K562 (cell line): Measurements from ENCODE around the gene C2CD2L. TPM values are rescaled to one million over a fixed set of nuclear protein-coding genes. Genes with fewer than 3 reads are reported as not detected.

Experiments
- ATAC-seq: fragments of 200-7000 bp; cut with Tn5 transposase; 3 replicates; pipeline ENCODE4 v1.9.1; 2020; ENCODE audit warnings: moderate library complexity
- BruUV-seq: library from RNA; stranded (reverse); fragments of 400-500 nt; replicated peaks from 2 replicates; lab custom pipeline; 2021; lab: Mats Ljungman, UMichigan
- CTCF ChIA-PET: fragments of 300-600 bp; formaldehyde crosslinking; extraction: SDS; loops from one replicate; lab custom pipeline; 2021; ENCODE audit warnings: low intra/inter-chr PET ratio; lab: Yijun Ruan, JAX
- POLR2A ChIA-PET: fragments of 300-600, 350-650 bp; sonication (Branson Sonifier 250); formaldehyde crosslinking; extraction: SDS; loops from one replicate; lab custom pipeline; 2021; ENCODE audit warnings: antibody characterized with exemption, inconsistent platforms; lab: Yijun Ruan, JAX
- DNase-seq, 4 experiments: peaks; one replicate each; pipeline versions ENCODE4 v3.0.0 to v3.0.0-alpha.2; 2011 to 2018; ENCODE audit warnings: low spot score in 3 of 4, mixed read lengths in 3 of 4; ENCODE audit errors: extremely low read depth in 1 of 4
- FAIRE-seq: peaks from 2 replicates; lab custom pipeline; 2011; peaks lifted over from hg19 to GRCh38; lab: Jason Lieb, UNC
- H2AFZ ChIP-seq: 2 replicates; pipeline ENCODE4 v1.6.0; 2011; ENCODE audit warnings: low read depth, low read length, control low read depth, inconsistent platforms
- H3K27ac ChIP-seq: fragments of 200-600 bp; 3 replicates; pipeline ENCODE4 v1.8.0; 2011; ENCODE audit warnings: low read depth, mild to moderate bottlenecking, control low read depth, inconsistent platforms, low read length, moderate library complexity, mixed read lengths; ENCODE audit errors: extremely low read depth
- H3K27me3 ChIP-seq, 2 experiments: fragments of 300-600 bp in 1 of 2; 2 replicates in 1 of 2; 3 replicates in 1 of 2; pipeline versions ENCODE4 v1.6.0 to v1.8.0; 2011; ENCODE audit warnings: inconsistent platforms in 2 of 2, low read length in 2 of 2, mild to moderate bottlenecking in 1 of 2, mixed read lengths in 1 of 2, moderate library complexity in 1 of 2; ENCODE audit not compliant: control insufficient read depth in 2 of 2, insufficient read depth in 2 of 2
- H3K36me3 ChIP-seq: fragments of 300-600 bp; 3 replicates; pipeline ENCODE4 v1.8.0; 2011; ENCODE audit warnings: mild to moderate bottlenecking, low read length, inconsistent platforms; ENCODE audit not compliant: control insufficient read depth, insufficient read depth
- H3K4me1 ChIP-seq, 2 experiments: fragments of 200-600 bp in 1 of 2; replicated peaks in 1 of 2; 2 replicates in 1 of 2; 3 replicates in 1 of 2; pipeline versions ENCODE4 v1.5.1 to v1.8.0; 2011; ENCODE audit warnings: inconsistent platforms in 2 of 2, low read length in 2 of 2, mild to moderate bottlenecking in 1 of 2, mixed read lengths in 1 of 2, moderate library complexity in 1 of 2; ENCODE audit not compliant: control insufficient read depth in 2 of 2, insufficient read depth in 2 of 2
- H3K4me2 ChIP-seq: 2 replicates; pipeline ENCODE4 v1.6.1; 2011; ENCODE audit warnings: low read length, control low read depth, inconsistent platforms, mixed read lengths; ENCODE audit not compliant: insufficient read depth
- H3K4me3 ChIP-seq: fragments of 200-600 bp; sonication (generic), shearing (Covaris generic); 2 replicates; pipeline ENCODE4 v1.5.1; 2016; ENCODE audit warnings: control low read depth, inconsistent platforms
- H3K79me2 ChIP-seq: fragments of 200-600 bp; 3 replicates; pipeline ENCODE4 v1.8.0; 2011; ENCODE audit warnings: low read length, inconsistent platforms; ENCODE audit not compliant: control insufficient read depth, insufficient read depth
- H3K9ac ChIP-seq, 2 experiments: 2 replicates each; pipeline versions ENCODE4 v1.6.0 to v1.6.1; 2011; ENCODE audit warnings: low read depth in 2 of 2, low read length in 2 of 2, control low read depth in 1 of 2, inconsistent platforms in 1 of 2, mild to moderate bottlenecking in 1 of 2, mixed read lengths in 1 of 2; ENCODE audit not compliant: insufficient read depth in 1 of 2
- H3K9me1 ChIP-seq: one replicate; pipeline ENCODE4 v1.6.0; 2011; ENCODE audit warnings: inconsistent platforms, mild to moderate bottlenecking, low read length, moderate library complexity; ENCODE audit not compliant: control insufficient read depth, insufficient read depth
- H3K9me3 ChIP-seq: replicated peaks from 2 replicates; pipeline ENCODE4 v1.5.1; 2011; ENCODE audit warnings: low read depth, low read length, inconsistent platforms; ENCODE audit not compliant: control insufficient read depth, insufficient read depth
- H4K20me1 ChIP-seq: replicated peaks from 2 replicates; pipeline ENCODE4 v1.6.1; 2011; ENCODE audit warnings: low read length, inconsistent platforms, mixed read lengths; ENCODE audit not compliant: control insufficient read depth, insufficient read depth
- ATF3 ChIP-seq, 2 experiments: fragments of 450-650 bp in 1 of 2; sonication (generic) in 1 of 2; formaldehyde crosslinking in 1 of 2; IDR thresholded peaks in 1 of 2; conservative IDR thresholded peaks in 1 of 2; 2 replicates each; pipeline versions ENCODE4 v1.6.1 to v1.8.1; 2016 to 2023; ENCODE audit warnings: mild to moderate bottlenecking in 2 of 2, moderate library complexity in 2 of 2, inconsistent platforms in 1 of 2, missing genetic modification reagents in 1 of 2
- BRF1 ChIP-seq: IDR thresholded peaks from 3 replicates; pipeline ENCODE4 v1.6.1; 2011; ENCODE audit warnings: borderline replicate concordance, mild to moderate bottlenecking; ENCODE audit not compliant: insufficient read length; ENCODE audit errors: extremely low read depth
- ETS1 ChIP-seq: conservative IDR thresholded peaks from 2 replicates; pipeline ENCODE4 v1.6.1; 2011; ENCODE audit warnings: low read depth, mild to moderate bottlenecking, low read length; ENCODE audit not compliant: control insufficient read depth
- FOXK1 ChIP-seq: sonication (generic); formaldehyde crosslinking; IDR thresholded peaks from 2 replicates; pipeline ENCODE4 v1.8.0; 2022; ENCODE audit warnings: missing genetic modification reagents, mild to moderate bottlenecking, borderline replicate concordance
- MBD2 ChIP-seq: sonication (generic); IDR thresholded peaks from 2 replicates; pipeline ENCODE4 v1.6.1; 2016; ENCODE audit warnings: low read depth, borderline replicate concordance
- RFX7 ChIP-seq: fragments of 250-450 bp; sonication (Bioruptor Pico); IDR thresholded peaks from 2 replicates; pipeline ENCODE4 v1.5.1; 2021; ENCODE audit warnings: mild to moderate bottlenecking
- TEAD4 ChIP-seq, 2 experiments: sonication (generic) in 1 of 2; formaldehyde crosslinking in 1 of 2; IDR thresholded peaks; 2 replicates each; pipeline versions ENCODE4 v1.6.1 to v1.8.0; 2012 to 2022; ENCODE audit warnings: borderline replicate concordance in 1 of 2, inconsistent platforms in 1 of 2, low read length in 1 of 2, mild to moderate bottlenecking in 1 of 2, missing genetic modification reagents in 1 of 2
- TOE1 ChIP-seq, 2 experiments: fragments of 450-650 bp in 1 of 2; sonication (generic) in 1 of 2; formaldehyde crosslinking in 1 of 2; IDR thresholded peaks; 2 replicates each; pipeline versions ENCODE4 v1.7.1 to v1.8.0; 2016 to 2022; ENCODE audit warnings: borderline replicate concordance in 2 of 2, mild to moderate bottlenecking in 2 of 2, antibody characterized with exemption in 1 of 2, inconsistent platforms in 1 of 2, low read depth in 1 of 2, missing genetic modification reagents in 1 of 2, moderate library complexity in 1 of 2
- XRCC3 ChIP-seq: fragments of 450-650 bp; IDR thresholded peaks from 2 replicates; pipeline ENCODE4 v1.6.1; 2017; ENCODE audit warnings: mild to moderate bottlenecking, moderate library complexity
- ZNF253 ChIP-seq: fragments of 250-450 bp; sonication (Bioruptor Pico); conservative IDR thresholded peaks from 2 replicates; pipeline ENCODE4 v1.6.1; 2021; ENCODE audit warnings: mild to moderate bottlenecking
- ZNF77 ChIP-seq: fragments of 250-450 bp; sonication (Bioruptor Pico); IDR thresholded peaks from 2 replicates; pipeline ENCODE4 v1.5.0; 2020
- WGBS: fragments of 100-300 bp; shearing (Covaris generic); methylation state at CpG from one replicate; pipeline ENCODE4 v1.1.6; 2016; ENCODE audit warnings: low coverage, mixed read lengths; ENCODE audit not compliant: insufficient coverage; ENCODE audit errors: missing lambda C conversion rate; 5-methylcytosine and 5-hydroxymethylcytosine counted together
- in situ Hi-C: fragments of 300-500 bp; cut with MboI; formaldehyde crosslinking; loops from 4 replicates; pipeline ENCODE4 v1.15.0; 2018; ENCODE audit warnings: inconsistent platforms, mixed read lengths
- intact Hi-C: fragments of 100-400 bp; cut with micrococcal nuclease; formaldehyde crosslinking; loops from 2 replicates; pipeline ENCODE4 v1.14.2; 2022
- polyA plus RNA-seq, 8 experiments: library from polyadenylated mRNA; depleted of rRNA in 4 of 8; stranded (reverse) in 5 of 8; unstranded in 3 of 8; fragments of >200 nt; fragmentation: Nextera tagmentation in 2 of 8; fragmentation: Illumina TruSeq in 1 of 8; extraction: Ambion mirVana in 2 of 8; extraction: Trizol in 1 of 8; gene quantifications; 2 replicates each; pipeline versions ENCODE4 v1.2.1 to v1.2.3, GENCODE V29; 2011 to 2014; ENCODE audit warnings: inconsistent platforms in 1 of 8, missing spikeins in 1 of 8
- total RNA-seq, 7 experiments: library from RNA; depleted of rRNA in 6 of 7; stranded (reverse); fragments of >200 nt in 6 of 7; fragmentation: Illumina TruSeq in 2 of 7; extraction: Trizol in 2 of 7; gene quantifications; 2 replicates each; pipeline versions ENCODE4 v1.2.1 to v1.2.3, GENCODE V29; 2011 to 2021; ENCODE audit warnings: low replicate concordance in 1 of 7
- TF ChIP-seq, protein P1 (sequence below): fragments of 450-650 bp; IDR thresholded peaks from 2 replicates; pipeline ENCODE4 v1.6.1; 2017; ENCODE audit warnings: mild to moderate bottlenecking, moderate library complexity

The C2CD2L gene
- total and polyA plus RNA-seq, 9 of the 15 experiments (the other 6 are each of a cell fraction or from before 2014, with no cell fraction given): 0.66 to 41.2 (median 14.8) TPM

DNA sequence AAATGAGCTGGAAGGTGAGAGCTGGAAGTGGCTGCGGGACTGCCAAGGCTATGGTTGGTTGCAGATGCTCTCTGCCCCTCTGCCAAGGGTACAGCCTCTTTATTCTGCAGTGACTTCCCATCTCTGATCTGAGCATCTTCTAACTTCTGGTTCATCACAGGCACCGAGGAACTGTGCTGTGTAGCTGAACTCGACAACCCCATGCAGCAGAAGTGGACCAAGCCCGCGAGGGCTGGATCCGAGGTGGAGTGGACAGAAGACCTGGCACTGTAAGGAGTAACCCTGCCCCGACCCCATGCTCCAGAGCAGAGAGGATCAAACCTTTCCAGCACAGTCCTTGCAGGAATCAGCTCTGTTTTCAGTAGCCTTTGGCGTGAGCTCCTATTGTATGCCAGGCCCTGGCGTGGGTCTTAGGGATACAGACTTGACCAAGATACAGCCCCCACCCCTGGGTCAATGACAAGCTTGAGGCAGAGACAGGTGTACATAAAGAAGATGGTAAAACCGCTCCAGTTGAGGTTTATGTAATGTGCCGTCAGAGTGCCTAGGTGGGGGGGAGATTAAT is 4.3 kb downstream of the C2CD2L start:
- no TSS peak for BruUV-seq

More for the DNA sequence above, 4.3 kb downstream of the C2CD2L start:
- intact Hi-C loops (no loop called here), in situ Hi-C loops (no loop called here)
- DNase-seq (no peak), ATAC-seq (no peak)
- H3K27ac ChIP-seq: no peak overlapping the region; the same call in 2 of the 3 replicates
- CTCF ChIA-PET: no interaction called here
- peaks cover 37% of the 10 kb centered on the region for H3K79me2 ChIP-seq
- POLR2A ChIA-PET: interaction anchor here (1.0 to 5.8 kb wide), 2 partner anchors 16 to 37 kb away, joined by 3 to 75 read pairs; a partner anchor contains a TSS
- H3K4me2 ChIP-seq: no peak overlapping the region
- no peak overlapping the region for H2AFZ ChIP-seq
- TF ChIP-seq ETS1 (no peak), BRF1 (no peak), ZNF253 (CRISPR knock-in tag) (no peak), RFX7 (CRISPR knock-in tag) (no peak), TEAD4 (IDR thresholded peaks at IDR 0.05; ENCODE audit: low read length) (no peak), TEAD4 (CRISPR knock-in tag; IDR thresholded peaks at IDR 0.05; ENCODE audit: borderline replicate concordance) (no peak), TOE1 (IDR thresholded peaks at IDR 0.05; ENCODE audit: borderline replicate concordance) (no peak), TOE1 (CRISPR knock-in tag; IDR thresholded peaks at IDR 0.05; ENCODE audit: borderline replicate concordance, low read depth) (no peak), XRCC3 (no peak), FOXK1 (CRISPR knock-in tag) (no peak), ZNF77 (no peak), ATF3 (IDR thresholded peaks at IDR 0.05) (no peak), ATF3 (CRISPR knock-in tag; conservative IDR thresholded peaks at IDR 0.05) (no peak), MBD2 (no peak)
- TF ChIP-seq, protein P1, sequence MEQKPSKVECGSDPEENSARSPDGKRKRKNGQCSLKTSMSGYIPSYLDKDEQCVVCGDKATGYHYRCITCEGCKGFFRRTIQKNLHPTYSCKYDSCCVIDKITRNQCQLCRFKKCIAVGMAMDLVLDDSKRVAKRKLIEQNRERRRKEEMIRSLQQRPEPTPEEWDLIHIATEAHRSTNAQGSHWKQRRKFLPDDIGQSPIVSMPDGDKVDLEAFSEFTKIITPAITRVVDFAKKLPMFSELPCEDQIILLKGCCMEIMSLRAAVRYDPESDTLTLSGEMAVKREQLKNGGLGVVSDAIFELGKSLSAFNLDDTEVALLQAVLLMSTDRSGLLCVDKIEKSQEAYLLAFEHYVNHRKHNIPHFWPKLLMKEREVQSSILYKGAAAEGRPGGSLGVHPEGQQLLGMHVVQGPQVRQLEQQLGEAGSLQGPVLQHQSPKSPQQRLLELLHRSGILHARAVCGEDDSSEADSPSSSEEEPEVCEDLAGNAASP: no peak
- TF ChIP-seq, all 486 proteins: peak for 0
- peaks cover 25 to 29% of the 10 kb centered on the region in 2 experiments for H3K4me1 ChIP-seq
- H3K27me3 ChIP-seq: no peaks in the 10 kb centered on the region
- no peak overlapping the region for H3K4me3 ChIP-seq
- H4K20me1 ChIP-seq: peaks cover 18% of the 10 kb centered on the region
- no peak for FAIRE-seq
- peaks cover 75% of the 10 kb centered on the region for H3K36me3 ChIP-seq
- H3K9ac ChIP-seq: peak overlapping the region in 1 of 2 experiments; percentile 17; a peak in 1 of 4 replicates
- WGBS: 95% methylated on average over 11 of the region's 11 CpGs
- H3K9me3 ChIP-seq: no peaks in the 10 kb centered on the region
- H3K9me1 ChIP-seq: no peaks in the 10 kb centered on the region
